NCI-H2227 (cell line): ENCODE results near the gene MAT2B.
A peak's percentile ranks its signal among the peaks of the same experiment; 100 is the strongest.

ENCODE experiments used
- DNase-seq: peaks from one replicate; lab custom pipeline; 2025; ENCODE audit not compliant: unreplicated experiment; lab: John Stamatoyannopoulos, UW

The MAT2B gene

GRCh38 chr5:163505368-163506094 lies at the start of gene MAT2B:
Gene MAT2B (plus strand): TSS chr5:163505619. CDS start chr5:163505687, 68 bp downstream.
- peak; percentile 93 for DNase-seq

GRCh38 chr5:163456029-163456589 lies 49.3 kb upstream of the MAT2B start:
- DNase-seq: no peak

GRCh38 chr5:163456840-163457239 lies 48.6 kb upstream of the MAT2B start:
- no peak for DNase-seq

GRCh38 chr5:163458778-163459385 lies 46.5 kb upstream of the MAT2B start:
- no peak for DNase-seq

- DNase-seq: no peak
Measured at GRCh38 chr5:163459462-163459818, 46.0 kb upstream of the MAT2B start.

- DNase-seq: peak; percentile 97
Measured at GRCh38 chr5:163459819-163460561, 45.4 kb upstream of the MAT2B start, which contains the start of gene NUDCD2. Gene NUDCD2 (minus strand): TSS chr5:163460102. CDS start chr5:163460050, 52 bp downstream.

- peak; percentile 60 for DNase-seq
Measured at GRCh38 chr5:163460562-163461171, 44.8 kb upstream of the MAT2B start, which contains the start of gene HMMR. Gene HMMR (plus strand): TSS chr5:163460632. CDS start chr5:163460693, 61 bp downstream.

GRCh38 chr5:163463063-163463435 lies 42.4 kb upstream of the MAT2B start:
- no peak for DNase-seq

GRCh38 chr5:163467682-163468081 lies 37.7 kb upstream of the MAT2B start:
- no peak for DNase-seq

- no peak for DNase-seq
Measured at GRCh38 chr5:163473635-163474243, 31.7 kb upstream of the MAT2B start.

GRCh38 chr5:163475411-163475810 lies 30.0 kb upstream of the MAT2B start:
- no peak for DNase-seq

- no peak for DNase-seq
Measured at GRCh38 chr5:163478126-163478981, 27.1 kb upstream of the MAT2B start.

GRCh38 chr5:163478982-163479271 lies 26.5 kb upstream of the MAT2B start:
- DNase-seq: no peak

- no peak for DNase-seq
Measured at GRCh38 chr5:163489055-163489744, 16.2 kb upstream of the MAT2B start.

- no peak for DNase-seq
Measured at GRCh38 chr5:163489745-163490075, 15.7 kb upstream of the MAT2B start.

- DNase-seq: no peak
Measured at GRCh38 chr5:163496286-163496685, 9.1 kb upstream of the MAT2B start.

- no peak for DNase-seq
Measured at GRCh38 chr5:163497315-163497714, 8.1 kb upstream of the MAT2B start.

- no peak for DNase-seq
Measured at GRCh38 chr5:163498886-163499285, 6.5 kb upstream of the MAT2B start.

GRCh38 chr5:163502521-163502920 lies 2.9 kb upstream of the MAT2B start:
- no peak for DNase-seq
